A549 (cell line): ENCODE results near the gene BICDL1. TPM values are rescaled to one million over a fixed set of nuclear protein-coding genes. Genes with fewer than 3 reads are reported as not detected.

Experiments used
- ATAC-seq, 2 experiments: fragments of 200-7000 bp in 1 of 2; fragments of >200 bp in 1 of 2; cut with Nextera tagmentation in 1 of 2; cut with Tn5 transposase in 1 of 2; 3 replicates each; pipeline versions ENCODE4 v1.8.0 to v1.9.1; 2018 to 2020; ENCODE audit warnings: mild to moderate bottlenecking in 1 of 2, moderate library complexity in 1 of 2
- CTCF ChIA-PET: fragments of 300-600 bp; sonication (Branson Sonifier 250); formaldehyde crosslinking; extraction: SDS; loops from one replicate; lab custom pipeline; 2021; ENCODE audit warnings: antibody characterized with exemption, inconsistent platforms; lab: Yijun Ruan, JAX
- POLR2A ChIA-PET: fragments of 350-600 bp; formaldehyde crosslinking; extraction: SDS; loops from one replicate; lab custom pipeline; 2021; ENCODE audit warnings: antibody characterized with exemption, inconsistent platforms; lab: Yijun Ruan, JAX
- DNase-seq, 2 experiments: peaks; one replicate each; pipeline versions ENCODE4 v3.0.0 to v3.0.0-alpha.2; 2011 to 2016; ENCODE audit warnings: low read depth in 1 of 2, low spot score in 1 of 2
- FAIRE-seq: peaks from 2 replicates; lab custom pipeline; 2011; peaks lifted over from hg19 to GRCh38; lab: Jason Lieb, UNC
- H3K27ac ChIP-seq, 2 experiments: fragments of >200 bp; sonication (Bioruptor Twin); formaldehyde crosslinking; 3 replicates each; pipeline ENCODE4 v1.5.1; 2016 to 2017
- H3K4me1 ChIP-seq: fragments of >200 bp; sonication (Bioruptor Twin); formaldehyde crosslinking; 3 replicates; pipeline ENCODE4 v1.6.1; 2016
- H3K4me2 ChIP-seq: fragments of >200 bp; sonication (Bioruptor Twin); formaldehyde crosslinking; 3 replicates; pipeline ENCODE4 v1.6.1; 2016
- H3K4me3 ChIP-seq: fragments of >200 bp; sonication (Bioruptor Twin); formaldehyde crosslinking; 3 replicates; pipeline ENCODE4 v1.5.1; 2016
- H3K9me3 ChIP-seq: fragments of >200 bp; sonication (Bioruptor Twin); formaldehyde crosslinking; 3 replicates; pipeline ENCODE4 v1.6.1; 2016
- ATOH8 ChIP-seq: fragments of 250-450 bp; sonication (Bioruptor Pico); IDR thresholded peaks from 2 replicates; pipeline ENCODE4 v1.5.0; 2020; ENCODE audit warnings: low read depth, mild to moderate bottlenecking, moderate library complexity
- BCL3 ChIP-seq: fragments of >200 bp; sonication (Bioruptor Twin); formaldehyde crosslinking; IDR thresholded peaks from 3 replicates; pipeline ENCODE4 v1.6.1; 2016
- BHLHE40 ChIP-seq: IDR thresholded peaks from 2 replicates; pipeline ENCODE4 v1.6.1; 2012; ENCODE audit warnings: low read depth, low read length, inconsistent platforms
- CBX2 ChIP-seq: fragments of 200-600 bp; sonication (generic); IDR thresholded peaks from 2 replicates; pipeline ENCODE4 v1.6.1; 2016; ENCODE audit warnings: low read depth, mild to moderate bottlenecking, borderline replicate concordance
- CHD2 ChIP-seq: fragments of 150-350 bp; IDR thresholded peaks from 2 replicates; pipeline ENCODE4 v1.6.1; 2014; ENCODE audit warnings: low read length; ENCODE audit not compliant: partially characterized antibody
- E2F6 ChIP-seq: IDR thresholded peaks from 2 replicates; pipeline ENCODE4 v1.6.1; 2012; ENCODE audit warnings: low read depth, borderline replicate concordance
- EP300 ChIP-seq, 2 experiments: fragments of >200 bp; sonication (Bioruptor Twin); formaldehyde crosslinking; IDR thresholded peaks; 2 replicates in 1 of 2; 3 replicates in 1 of 2; pipeline ENCODE4 v1.6.1; 2016 to 2017
- ESRRA ChIP-seq: fragments of 150-350 bp; IDR thresholded peaks from 2 replicates; pipeline ENCODE4 v1.6.1; 2014; ENCODE audit warnings: mild to moderate bottlenecking, low read length, borderline replicate concordance
- FOXS1 ChIP-seq: fragments of 250-450 bp; sonication (Bioruptor Pico); IDR thresholded peaks from 2 replicates; pipeline ENCODE4 v1.5.0; 2020; ENCODE audit warnings: mild to moderate bottlenecking, moderate library complexity
- GATA3 ChIP-seq: IDR thresholded peaks from 2 replicates; pipeline ENCODE4 v1.6.1; 2012; ENCODE audit warnings: borderline replicate concordance
- HDAC2 ChIP-seq: fragments of 200-600 bp; sonication (generic); IDR thresholded peaks from 2 replicates; pipeline ENCODE4 v1.6.1; 2016
- HOXB5 ChIP-seq: fragments of 250-450 bp; sonication (Bioruptor Pico); IDR thresholded peaks from 2 replicates; pipeline ENCODE4 v1.5.0; 2020; ENCODE audit warnings: mild to moderate bottlenecking, moderate library complexity
- JUN ChIP-seq, 2 experiments: fragments of >200 bp; sonication (Bioruptor Twin); formaldehyde crosslinking; IDR thresholded peaks; 2 replicates in 1 of 2; 3 replicates in 1 of 2; pipeline ENCODE4 v1.6.1; 2016 to 2017
- JUNB ChIP-seq: fragments of >200 bp; sonication (Bioruptor Twin); formaldehyde crosslinking; IDR thresholded peaks from 2 replicates; pipeline ENCODE4 v1.6.1; 2016
- KDM1A ChIP-seq: fragments of 200-600 bp; sonication (generic); IDR thresholded peaks from 2 replicates; pipeline ENCODE4 v1.6.1; 2016; ENCODE audit warnings: low read depth, mild to moderate bottlenecking
- MAZ ChIP-seq: fragments of 150-350 bp; IDR thresholded peaks from 2 replicates; pipeline ENCODE4 v1.6.1; 2014; ENCODE audit warnings: antibody characterized with exemption, low read depth, low read length, borderline replicate concordance
- MYC ChIP-seq: IDR thresholded peaks from 2 replicates; pipeline ENCODE4 v1.6.1; 2012; ENCODE audit warnings: mild to moderate bottlenecking, inconsistent platforms, low read length, improper control_type of control experiment, borderline replicate concordance
- NFE2L2 ChIP-seq: fragments of 150-350 bp; conservative IDR thresholded peaks from 2 replicates; pipeline ENCODE4 v1.6.1; 2014; ENCODE audit warnings: low read length
- NPAS2 ChIP-seq: fragments of 250-450 bp; sonication (Bioruptor Pico); IDR thresholded peaks from 2 replicates; pipeline ENCODE4 v1.8.0; 2022; ENCODE audit warnings: mild to moderate bottlenecking, moderate library complexity, borderline replicate concordance
- PBX3 ChIP-seq: IDR thresholded peaks from 2 replicates; pipeline ENCODE4 v1.6.1; 2012
- PHF8 ChIP-seq: fragments of 200-600 bp; sonication (generic); IDR thresholded peaks from 2 replicates; pipeline ENCODE4 v1.6.1; 2016; ENCODE audit warnings: low read depth, mild to moderate bottlenecking, antibody characterized with exemption, moderate library complexity, borderline replicate concordance
- POLR2A ChIP-seq: IDR thresholded peaks from 2 replicates; pipeline ENCODE4 v1.6.1; 2012; ENCODE audit warnings: mild to moderate bottlenecking, low read length
- RAD21 ChIP-seq, 2 experiments: fragments of >200 bp in 1 of 2; sonication (Bioruptor Twin) in 1 of 2; formaldehyde crosslinking in 1 of 2; IDR thresholded peaks in 1 of 2; conservative IDR thresholded peaks in 1 of 2; 2 replicates in 1 of 2; 3 replicates in 1 of 2; pipeline ENCODE4 v1.6.1; 2012 to 2018; ENCODE audit warnings: inconsistent platforms in 1 of 2
- RARB ChIP-seq: fragments of 250-450 bp; sonication (Bioruptor Pico); IDR thresholded peaks from 2 replicates; pipeline ENCODE4 v1.8.0; 2021; ENCODE audit warnings: mild to moderate bottlenecking, moderate library complexity
- RCOR1 ChIP-seq: fragments of 150-350 bp; IDR thresholded peaks from 2 replicates; pipeline ENCODE4 v1.6.1; 2014; ENCODE audit warnings: antibody characterized with exemption, low read length, low read depth
- SMC3 ChIP-seq: fragments of >200 bp; sonication (Bioruptor Twin); formaldehyde crosslinking; IDR thresholded peaks from 3 replicates; pipeline ENCODE4 v1.6.1; 2018; ENCODE audit warnings: inconsistent platforms
- ZC3H11A ChIP-seq: fragments of 450-650 bp; IDR thresholded peaks from 2 replicates; pipeline ENCODE4 v1.6.1; 2014; ENCODE audit warnings: antibody characterized with exemption, mild to moderate bottlenecking
- ZNF302 ChIP-seq: fragments of 250-450 bp; sonication (Bioruptor Pico); IDR thresholded peaks from 2 replicates; pipeline ENCODE4 v1.9.0; 2021; ENCODE audit warnings: inconsistent platforms, mild to moderate bottlenecking, moderate library complexity
- WGBS: methylation state at CpG from one replicate; pipeline ENCODE4 v1.1.6; 2017; ENCODE audit errors: missing lambda C conversion rate; 5-methylcytosine and 5-hydroxymethylcytosine counted together
- polyA plus RNA-seq, 4 experiments: library from polyadenylated mRNA; depleted of rRNA in 3 of 4; stranded (reverse); fragments of >200 nt; fragmentation: RNase III in 1 of 4; extraction: RNeasy Plus Mini Kit Qiagen cat#74134 plus additional on column Dnase treatment in 1 of 4; gene quantifications; 2 replicates in 3 of 4; 3 replicates in 1 of 4; pipeline ENCODE4 v1.2.3, GENCODE V29; 2011 to 2017
- TF ChIP-seq, protein P1 (sequence below): fragments of 200-600 bp; sonication (generic); IDR thresholded peaks from 2 replicates; pipeline ENCODE4 v1.6.1; 2016; ENCODE audit warnings: antibody characterized with exemption, mild to moderate bottlenecking, moderate library complexity
- TF ChIP-seq, protein P2 (sequence below): fragments of 150-350 bp; IDR thresholded peaks from 2 replicates; pipeline ENCODE4 v1.6.1; 2014; ENCODE audit warnings: low read depth, mild to moderate bottlenecking, low read length
- TF ChIP-seq, protein P3 (sequence below): fragments of 250-450 bp; sonication (Bioruptor Pico); IDR thresholded peaks from 2 replicates; pipeline ENCODE4 v1.5.0; 2021; ENCODE audit warnings: mild to moderate bottlenecking, moderate library complexity, borderline replicate concordance

BICDL1 gene
- polyA plus RNA-seq, 2 of the 4 experiments (the other 2 are of a cell fraction): 3.8 to 4.5 TPM

DNA sequence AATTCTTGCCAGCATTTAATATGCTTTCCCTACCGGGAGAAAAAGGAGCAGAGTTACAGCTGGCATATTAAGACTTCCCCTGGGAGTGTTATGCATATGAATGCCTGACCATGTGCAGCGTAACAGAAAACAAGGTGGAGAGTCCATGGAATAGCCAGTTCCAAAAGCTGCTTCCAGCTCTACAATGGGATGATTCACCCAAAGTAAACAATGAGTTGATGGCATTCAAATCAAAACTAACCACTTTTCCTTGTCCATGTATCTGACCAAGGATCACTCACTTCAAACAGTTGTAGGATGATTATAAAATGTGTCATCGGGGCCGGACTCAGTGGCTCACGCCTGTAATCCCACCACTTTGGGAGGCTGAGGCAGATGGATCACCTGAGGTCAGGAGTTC is 48.1 kb upstream of the BICDL1 start:
- Histone ChIP-seq H3K27ac (peak overlapping the region in 1 of 2 experiments; percentile 67; a peak in 4 of 6 replicates), H3K4me2 (peak overlapping the region; percentile 78), H3K4me1 (peaks cover 16% of the 10 kb centered on the region), H3K4me3 (no peak overlapping the region), H3K9me3 (no peaks in the 10 kb centered on the region)
- CTCF ChIA-PET: interaction anchor here (1.0 to 2.5 kb wide), 3 partner anchors 11 to 240 kb away, joined by 3 to 5 read pairs (median 3); no protein-coding TSS in a partner anchor
- WGBS: 1% methylated on average over 5 of the region's 5 CpGs
- FAIRE-seq (peak; percentile 67), DNase-seq (peak; percentile 88 to 92), ATAC-seq (peak; percentile 89 to 91)
- POLR2A ChIA-PET: interaction anchor here (1.4 kb wide), 1 partner anchor 146 kb away, joined by 3 read pairs; no protein-coding TSS in a partner anchor
- TF ChIP-seq, protein P1, sequence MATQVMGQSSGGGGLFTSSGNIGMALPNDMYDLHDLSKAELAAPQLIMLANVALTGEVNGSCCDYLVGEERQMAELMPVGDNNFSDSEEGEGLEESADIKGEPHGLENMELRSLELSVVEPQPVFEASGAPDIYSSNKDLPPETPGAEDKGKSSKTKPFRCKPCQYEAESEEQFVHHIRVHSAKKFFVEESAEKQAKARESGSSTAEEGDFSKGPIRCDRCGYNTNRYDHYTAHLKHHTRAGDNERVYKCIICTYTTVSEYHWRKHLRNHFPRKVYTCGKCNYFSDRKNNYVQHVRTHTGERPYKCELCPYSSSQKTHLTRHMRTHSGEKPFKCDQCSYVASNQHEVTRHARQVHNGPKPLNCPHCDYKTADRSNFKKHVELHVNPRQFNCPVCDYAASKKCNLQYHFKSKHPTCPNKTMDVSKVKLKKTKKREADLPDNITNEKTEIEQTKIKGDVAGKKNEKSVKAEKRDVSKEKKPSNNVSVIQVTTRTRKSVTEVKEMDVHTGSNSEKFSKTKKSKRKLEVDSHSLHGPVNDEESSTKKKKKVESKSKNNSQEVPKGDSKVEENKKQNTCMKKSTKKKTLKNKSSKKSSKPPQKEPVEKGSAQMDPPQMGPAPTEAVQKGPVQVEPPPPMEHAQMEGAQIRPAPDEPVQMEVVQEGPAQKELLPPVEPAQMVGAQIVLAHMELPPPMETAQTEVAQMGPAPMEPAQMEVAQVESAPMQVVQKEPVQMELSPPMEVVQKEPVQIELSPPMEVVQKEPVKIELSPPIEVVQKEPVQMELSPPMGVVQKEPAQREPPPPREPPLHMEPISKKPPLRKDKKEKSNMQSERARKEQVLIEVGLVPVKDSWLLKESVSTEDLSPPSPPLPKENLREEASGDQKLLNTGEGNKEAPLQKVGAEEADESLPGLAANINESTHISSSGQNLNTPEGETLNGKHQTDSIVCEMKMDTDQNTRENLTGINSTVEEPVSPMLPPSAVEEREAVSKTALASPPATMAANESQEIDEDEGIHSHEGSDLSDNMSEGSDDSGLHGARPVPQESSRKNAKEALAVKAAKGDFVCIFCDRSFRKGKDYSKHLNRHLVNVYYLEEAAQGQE: no peak
- TF ChIP-seq HOXB5 (CRISPR knock-in tag) (no peak), JUN (IDR thresholded peaks at IDR 0.05) (peak in 1 of 2 experiments; percentile 44; a peak in 1 of 5 replicates), ATOH8 (CRISPR knock-in tag) (no peak), MAZ (no peak), SMC3 (no peak), NPAS2 (CRISPR knock-in tag) (no peak), RAD21 (conservative IDR thresholded peaks at IDR 0.05 in 1 of 2, IDR thresholded peaks at IDR 0.05 in 1 of 2) (0 out of 5 replicates have a peak, but pooled peaks of 1 of the 2 experiments have one; percentile 1), BCL3 (no peak), ESRRA (no peak), CBX2 (no peak), POLR2A (no peak), ZNF302 (CRISPR knock-in tag) (no peak), NFE2L2 (no peak), ZC3H11A (no peak), HDAC2 (no peak), JUNB (peak; percentile 85), BHLHE40 (no peak), PBX3 (no peak), RCOR1 (no peak), EP300 (IDR thresholded peaks at IDR 0.05) (no peak), CHD2 (no peak), FOXS1 (CRISPR knock-in tag) (no peak), RARB (CRISPR knock-in tag) (no peak), KDM1A (no peak), E2F6 (peak; percentile 67; the same call in 1 of the 2 replicates), MYC (no peak), GATA3 (peak; percentile 78; the same call in 1 of the 2 replicates), PHF8 (no peak)
- TF ChIP-seq, protein P2, sequence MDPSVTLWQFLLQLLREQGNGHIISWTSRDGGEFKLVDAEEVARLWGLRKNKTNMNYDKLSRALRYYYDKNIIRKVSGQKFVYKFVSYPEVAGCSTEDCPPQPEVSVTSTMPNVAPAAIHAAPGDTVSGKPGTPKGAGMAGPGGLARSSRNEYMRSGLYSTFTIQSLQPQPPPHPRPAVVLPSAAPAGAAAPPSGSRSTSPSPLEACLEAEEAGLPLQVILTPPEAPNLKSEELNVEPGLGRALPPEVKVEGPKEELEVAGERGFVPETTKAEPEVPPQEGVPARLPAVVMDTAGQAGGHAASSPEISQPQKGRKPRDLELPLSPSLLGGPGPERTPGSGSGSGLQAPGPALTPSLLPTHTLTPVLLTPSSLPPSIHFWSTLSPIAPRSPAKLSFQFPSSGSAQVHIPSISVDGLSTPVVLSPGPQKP: no peak
- TF ChIP-seq, protein P3, sequence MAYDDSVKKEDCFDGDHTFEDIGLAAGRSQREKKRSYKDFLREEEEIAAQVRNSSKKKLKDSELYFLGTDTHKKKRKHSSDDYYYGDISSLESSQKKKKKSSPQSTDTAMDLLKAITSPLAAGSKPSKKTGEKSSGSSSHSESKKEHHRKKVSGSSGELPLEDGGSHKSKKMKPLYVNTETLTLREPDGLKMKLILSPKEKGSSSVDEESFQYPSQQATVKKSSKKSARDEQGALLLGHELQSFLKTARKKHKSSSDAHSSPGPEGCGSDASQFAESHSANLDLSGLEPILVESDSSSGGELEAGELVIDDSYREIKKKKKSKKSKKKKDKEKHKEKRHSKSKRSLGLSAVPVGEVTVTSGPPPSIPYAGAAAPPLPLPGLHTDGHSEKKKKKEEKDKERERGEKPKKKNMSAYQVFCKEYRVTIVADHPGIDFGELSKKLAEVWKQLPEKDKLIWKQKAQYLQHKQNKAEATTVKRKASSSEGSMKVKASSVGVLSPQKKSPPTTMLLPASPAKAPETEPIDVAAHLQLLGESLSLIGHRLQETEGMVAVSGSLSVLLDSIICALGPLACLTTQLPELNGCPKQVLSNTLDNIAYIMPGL (CRISPR knock-in tag): no peak
